Measurements from ENCODE around the gene PVALEF.

PVALEF gene

GRCh38 chr17:81181811-81182185 lies 16.5 kb downstream of the PVALEF start:
- no peak overlapping the region for H3K27ac ChIP-seq (ENCODE audit: low read length)
- H3K36me3 ChIP-seq (ENCODE audit: control insufficient read depth, low read depth, low read length): no peaks in the 10 kb centered on the region
- no peaks in the 10 kb centered on the region for H3K27me3 ChIP-seq (ENCODE audit: control insufficient read depth, insufficient read depth, low read length)
- H3K4me1 ChIP-seq (ENCODE audit: control insufficient read depth, low read depth, low read length): no peaks in the 10 kb centered on the region
- no peak overlapping the region for H3K4me3 ChIP-seq (ENCODE audit: low read length)
- H3K9ac ChIP-seq (ENCODE audit: low read length): no peak overlapping the region
- H3K9me3 ChIP-seq (ENCODE audit: control insufficient read depth, low read depth, low read length): no peaks in the 10 kb centered on the region

- H3K27me3 ChIP-seq (ENCODE audit: control insufficient read depth, insufficient read depth, low read length): no peaks in the 10 kb centered on the region
- no peaks in the 10 kb centered on the region for H3K36me3 ChIP-seq (ENCODE audit: control insufficient read depth, low read depth, low read length)
- H3K9me3 ChIP-seq (ENCODE audit: control insufficient read depth, low read depth, low read length): no peaks in the 10 kb centered on the region
- no peak overlapping the region for H3K27ac ChIP-seq (ENCODE audit: low read length)
- H3K9ac ChIP-seq (ENCODE audit: low read length): no peak overlapping the region
- no peaks in the 10 kb centered on the region for H3K4me1 ChIP-seq (ENCODE audit: control insufficient read depth, low read depth, low read length)
- no peak overlapping the region for H3K4me3 ChIP-seq (ENCODE audit: low read length)
These were observed 17.3 kb downstream of the PVALEF start for GRCh38 chr17:81182596-81182995.

GRCh38 chr17:81183316-81183715 lies 18.0 kb downstream of the PVALEF start:
- Histone ChIP-seq H3K27ac (ENCODE audit: low read length) (no peak overlapping the region), H3K9me3 (ENCODE audit: control insufficient read depth, low read depth, low read length) (no peaks in the 10 kb centered on the region), H3K36me3 (ENCODE audit: control insufficient read depth, low read depth, low read length) (no peaks in the 10 kb centered on the region), H3K4me3 (ENCODE audit: low read length) (no peak overlapping the region), H3K27me3 (ENCODE audit: control insufficient read depth, insufficient read depth, low read length) (no peaks in the 10 kb centered on the region), H3K9ac (ENCODE audit: low read length) (no peak overlapping the region), H3K4me1 (ENCODE audit: control insufficient read depth, low read depth, low read length) (no peaks in the 10 kb centered on the region)

GRCh38 chr17:81183807-81184206 lies 18.5 kb downstream of the PVALEF start:
- Histone ChIP-seq H3K9ac (ENCODE audit: low read length) (no peak overlapping the region), H3K27me3 (ENCODE audit: control insufficient read depth, insufficient read depth, low read length) (no peaks in the 10 kb centered on the region), H3K36me3 (ENCODE audit: control insufficient read depth, low read depth, low read length) (peaks cover under 1% of the 10 kb centered on the region), H3K4me3 (ENCODE audit: low read length) (no peak overlapping the region), H3K9me3 (ENCODE audit: control insufficient read depth, low read depth, low read length) (no peaks in the 10 kb centered on the region), H3K4me1 (ENCODE audit: control insufficient read depth, low read depth, low read length) (no peaks in the 10 kb centered on the region), H3K27ac (ENCODE audit: low read length) (no peak overlapping the region)

GRCh38 chr17:81184555-81184954 lies 19.2 kb downstream of the PVALEF start:
- H3K27me3 ChIP-seq (ENCODE audit: control insufficient read depth, insufficient read depth, low read length): no peaks in the 10 kb centered on the region
- no peaks in the 10 kb centered on the region for H3K9me3 ChIP-seq (ENCODE audit: control insufficient read depth, low read depth, low read length)
- H3K27ac ChIP-seq (ENCODE audit: low read length): no peak overlapping the region
- H3K4me3 ChIP-seq (ENCODE audit: low read length): no peak overlapping the region
- no peak overlapping the region for H3K9ac ChIP-seq (ENCODE audit: low read length)
- no peaks in the 10 kb centered on the region for H3K4me1 ChIP-seq (ENCODE audit: control insufficient read depth, low read depth, low read length)
- peaks cover 3% of the 10 kb centered on the region for H3K36me3 ChIP-seq (ENCODE audit: control insufficient read depth, low read depth, low read length)

- Histone ChIP-seq H3K27me3 (ENCODE audit: control insufficient read depth, insufficient read depth, low read length) (no peaks in the 10 kb centered on the region), H3K4me1 (ENCODE audit: control insufficient read depth, low read depth, low read length) (no peaks in the 10 kb centered on the region), H3K4me3 (ENCODE audit: low read length) (no peak overlapping the region), H3K27ac (ENCODE audit: low read length) (no peak overlapping the region), H3K36me3 (ENCODE audit: control insufficient read depth, low read depth, low read length) (peaks cover 3% of the 10 kb centered on the region), H3K9ac (ENCODE audit: low read length) (no peak overlapping the region), H3K9me3 (ENCODE audit: control insufficient read depth, low read depth, low read length) (no peaks in the 10 kb centered on the region)
These were observed 20.9 kb downstream of the PVALEF start for GRCh38 chr17:81186203-81186602.

- no peaks in the 10 kb centered on the region for H3K9me3 ChIP-seq (ENCODE audit: control insufficient read depth, low read depth, low read length)
- H3K36me3 ChIP-seq (ENCODE audit: control insufficient read depth, low read depth, low read length): peaks cover 3% of the 10 kb centered on the region
- H3K27ac ChIP-seq (ENCODE audit: low read length): no peak overlapping the region
- no peak overlapping the region for H3K4me3 ChIP-seq (ENCODE audit: low read length)
- no peak overlapping the region for H3K9ac ChIP-seq (ENCODE audit: low read length)
- no peaks in the 10 kb centered on the region for H3K27me3 ChIP-seq (ENCODE audit: control insufficient read depth, insufficient read depth, low read length)
- no peaks in the 10 kb centered on the region for H3K4me1 ChIP-seq (ENCODE audit: control insufficient read depth, low read depth, low read length)
These were observed 21.8 kb downstream of the PVALEF start for GRCh38 chr17:81187120-81187519.

GRCh38 chr17:81187586-81188490 lies 22.5 kb downstream of the PVALEF start:
- Histone ChIP-seq H3K9ac (ENCODE audit: low read length) (no peak overlapping the region), H3K27ac (ENCODE audit: low read length) (no peak overlapping the region), H3K27me3 (ENCODE audit: control insufficient read depth, insufficient read depth, low read length) (no peaks in the 10 kb centered on the region), H3K4me1 (ENCODE audit: control insufficient read depth, low read depth, low read length) (no peaks in the 10 kb centered on the region), H3K9me3 (ENCODE audit: control insufficient read depth, low read depth, low read length) (no peaks in the 10 kb centered on the region), H3K36me3 (ENCODE audit: control insufficient read depth, low read depth, low read length) (peaks cover 3% of the 10 kb centered on the region), H3K4me3 (ENCODE audit: low read length) (no peak overlapping the region)

- no peak overlapping the region for H3K27ac ChIP-seq (ENCODE audit: low read length)
- peaks cover 3% of the 10 kb centered on the region for H3K36me3 ChIP-seq (ENCODE audit: control insufficient read depth, low read depth, low read length)
- H3K4me1 ChIP-seq (ENCODE audit: control insufficient read depth, low read depth, low read length): no peaks in the 10 kb centered on the region
- H3K9me3 ChIP-seq (ENCODE audit: control insufficient read depth, low read depth, low read length): no peaks in the 10 kb centered on the region
- no peak overlapping the region for H3K4me3 ChIP-seq (ENCODE audit: low read length)
- H3K9ac ChIP-seq (ENCODE audit: low read length): no peak overlapping the region
- no peaks in the 10 kb centered on the region for H3K27me3 ChIP-seq (ENCODE audit: control insufficient read depth, insufficient read depth, low read length)
These were observed 23.2 kb downstream of the PVALEF start for GRCh38 chr17:81188491-81188840.

GRCh38 chr17:81189016-81189415 lies 23.7 kb downstream of the PVALEF start:
- Histone ChIP-seq H3K27me3 (ENCODE audit: control insufficient read depth, insufficient read depth, low read length) (no peaks in the 10 kb centered on the region), H3K27ac (ENCODE audit: low read length) (no peak overlapping the region), H3K9ac (ENCODE audit: low read length) (no peak overlapping the region), H3K4me1 (ENCODE audit: control insufficient read depth, low read depth, low read length) (no peaks in the 10 kb centered on the region), H3K4me3 (ENCODE audit: low read length) (no peak overlapping the region), H3K36me3 (ENCODE audit: control insufficient read depth, low read depth, low read length) (peaks cover 3% of the 10 kb centered on the region), H3K9me3 (ENCODE audit: control insufficient read depth, low read depth, low read length) (no peaks in the 10 kb centered on the region)

GRCh38 chr17:81189670-81190530 lies 24.6 kb downstream of the PVALEF start:
- Histone ChIP-seq H3K4me3 (ENCODE audit: low read length) (no peak overlapping the region), H3K9me3 (ENCODE audit: control insufficient read depth, low read depth, low read length) (no peaks in the 10 kb centered on the region), H3K4me1 (ENCODE audit: control insufficient read depth, low read depth, low read length) (no peaks in the 10 kb centered on the region), H3K9ac (ENCODE audit: low read length) (no peak overlapping the region), H3K36me3 (ENCODE audit: control insufficient read depth, low read depth, low read length) (peaks cover 3% of the 10 kb centered on the region), H3K27me3 (ENCODE audit: control insufficient read depth, insufficient read depth, low read length) (no peaks in the 10 kb centered on the region), H3K27ac (ENCODE audit: low read length) (no peak overlapping the region)

All from iPS-18a (cell line).